Mucosa of rectum (tissue), 2 donors: ENCODE results near the gene RNF151.

Source experiments
- H3K27ac ChIP-seq, 2 donors: one replicate each; pipeline ENCODE4 v1.7.0; 2013; ENCODE audit warnings: inconsistent platforms in 2 of 2, low read depth in 2 of 2, low read length in 2 of 2
- H3K27me3 ChIP-seq, 2 donors: one replicate each; pipeline ENCODE4 v1.7.0; 2013; ENCODE audit warnings: low read length in 2 of 2; ENCODE audit not compliant: control insufficient read depth in 2 of 2, insufficient read depth in 2 of 2
- H3K36me3 ChIP-seq, 2 donors: one replicate each; pipeline ENCODE4 v1.7.0; 2013; ENCODE audit warnings: low read length in 2 of 2; ENCODE audit not compliant: control insufficient read depth in 2 of 2, insufficient read depth in 2 of 2
- H3K4me1 ChIP-seq, 2 donors: one replicate each; pipeline ENCODE4 v1.7.0; 2013; ENCODE audit warnings: low read length in 2 of 2, mild to moderate bottlenecking in 1 of 2; ENCODE audit not compliant: control insufficient read depth in 2 of 2, insufficient read depth in 2 of 2
- H3K4me3 ChIP-seq, 2 donors: one replicate each; pipeline ENCODE4 v1.7.0; 2013; ENCODE audit warnings: low read length in 2 of 2
- H3K9ac ChIP-seq, 2 donors: one replicate each; pipeline ENCODE4 v1.7.0; 2013; ENCODE audit warnings: low read length in 2 of 2, low read depth in 1 of 2, mild to moderate bottlenecking in 1 of 2
- H3K9me3 ChIP-seq, 2 donors: one replicate each; pipeline ENCODE4 v1.7.0; 2013; ENCODE audit warnings: low read length in 2 of 2; ENCODE audit not compliant: control insufficient read depth in 2 of 2
- donor health status: healthy.
- donor health status: Normal muscosa, but diverticular disease.

RNF151 gene

DNA sequence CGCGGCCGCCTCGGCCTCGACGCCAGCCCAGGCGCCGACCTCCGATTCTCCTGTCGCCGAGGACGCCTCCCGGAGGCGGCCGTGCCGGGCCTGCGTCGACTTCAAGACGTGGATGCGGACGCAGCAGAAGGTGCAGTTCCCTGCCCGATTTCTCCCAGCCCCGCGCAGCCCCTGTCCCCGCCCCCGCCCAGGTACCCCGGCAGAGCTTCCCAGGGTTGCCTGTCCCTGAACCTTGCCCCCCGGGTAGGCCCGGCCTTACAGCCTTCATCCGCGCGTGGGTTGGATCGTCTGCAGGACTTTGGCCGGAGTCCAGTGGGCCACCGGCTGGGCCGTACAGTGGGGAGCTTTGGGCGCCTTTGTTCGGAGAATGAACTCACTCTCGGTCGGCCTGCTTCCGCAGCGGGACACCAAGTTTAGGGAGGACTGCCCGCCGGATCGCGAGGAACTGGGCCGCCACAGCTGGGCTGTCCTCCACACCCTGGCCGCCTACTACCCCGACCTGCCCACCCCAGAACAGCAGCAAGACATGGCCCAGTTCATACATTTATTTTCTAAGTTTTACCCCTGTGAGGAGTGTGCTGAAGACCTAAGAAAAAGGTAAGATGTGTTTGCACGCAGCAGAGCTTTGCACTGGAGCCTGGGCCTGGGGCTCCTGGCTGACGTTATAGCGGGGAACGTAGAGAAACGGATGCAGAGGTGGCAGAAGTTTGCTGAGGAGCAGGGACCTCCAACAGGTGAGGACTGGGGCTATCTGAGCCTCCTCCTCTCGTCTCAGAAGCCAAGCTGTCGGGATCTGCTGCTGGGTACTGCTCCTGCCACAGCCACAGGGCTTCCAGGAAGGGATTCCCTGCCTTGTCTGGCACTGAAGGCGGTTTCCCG is 17.9 kb downstream of the RNF151 start:
- peak overlapping the region; percentile 96 to 98 for H3K27ac ChIP-seq
- H3K4me1 ChIP-seq: peaks cover 56 to 69% of the 10 kb centered on the region in 2 donors
- H3K27me3 ChIP-seq: peaks cover 10 to 26% of the 10 kb centered on the region in 2 donors

GRCh38 chr16:1985466-1986150 is 19.0 kb downstream of the RNF151 start:
- Histone ChIP-seq H3K4me3 (peak overlapping the region; percentile 68 to 76), H3K27ac (peak overlapping the region; percentile 96 to 98), H3K27me3 (peaks cover 14 to 27% of the 10 kb centered on the region in 2 donors), H3K9me3 (no peaks in the 10 kb centered on the region), H3K9ac (peak overlapping the region; percentile 79 to 86), H3K4me1 (peaks cover 53 to 62% of the 10 kb centered on the region in 2 donors), H3K36me3 (peaks cover 14 to 16% of the 10 kb centered on the region in 2 donors)

More for the DNA sequence above, 17.9 kb downstream of the RNF151 start:
- H3K4me3 ChIP-seq: peak overlapping the region; percentile 68 to 76
- no peaks in the 10 kb centered on the region for H3K9me3 ChIP-seq
- H3K36me3 ChIP-seq: peaks cover 14 to 16% of the 10 kb centered on the region in 2 donors
- peak overlapping the region; percentile 79 to 86 for H3K9ac ChIP-seq

- Histone ChIP-seq H3K9ac (no peak overlapping the region), H3K9me3 (no peaks in the 10 kb centered on the region), H3K27ac (no peak overlapping the region), H3K27me3 (peaks cover 20% of the 10 kb centered on the region in 2 donors), H3K4me3 (no peak overlapping the region), H3K4me1 (peaks cover 52 to 59% of the 10 kb centered on the region in 2 donors), H3K36me3 (peaks cover 14 to 16% of the 10 kb centered on the region in 2 donors)
Measured at GRCh38 chr16:1987198-1987597, 20.5 kb downstream of the RNF151 start.

DNA sequence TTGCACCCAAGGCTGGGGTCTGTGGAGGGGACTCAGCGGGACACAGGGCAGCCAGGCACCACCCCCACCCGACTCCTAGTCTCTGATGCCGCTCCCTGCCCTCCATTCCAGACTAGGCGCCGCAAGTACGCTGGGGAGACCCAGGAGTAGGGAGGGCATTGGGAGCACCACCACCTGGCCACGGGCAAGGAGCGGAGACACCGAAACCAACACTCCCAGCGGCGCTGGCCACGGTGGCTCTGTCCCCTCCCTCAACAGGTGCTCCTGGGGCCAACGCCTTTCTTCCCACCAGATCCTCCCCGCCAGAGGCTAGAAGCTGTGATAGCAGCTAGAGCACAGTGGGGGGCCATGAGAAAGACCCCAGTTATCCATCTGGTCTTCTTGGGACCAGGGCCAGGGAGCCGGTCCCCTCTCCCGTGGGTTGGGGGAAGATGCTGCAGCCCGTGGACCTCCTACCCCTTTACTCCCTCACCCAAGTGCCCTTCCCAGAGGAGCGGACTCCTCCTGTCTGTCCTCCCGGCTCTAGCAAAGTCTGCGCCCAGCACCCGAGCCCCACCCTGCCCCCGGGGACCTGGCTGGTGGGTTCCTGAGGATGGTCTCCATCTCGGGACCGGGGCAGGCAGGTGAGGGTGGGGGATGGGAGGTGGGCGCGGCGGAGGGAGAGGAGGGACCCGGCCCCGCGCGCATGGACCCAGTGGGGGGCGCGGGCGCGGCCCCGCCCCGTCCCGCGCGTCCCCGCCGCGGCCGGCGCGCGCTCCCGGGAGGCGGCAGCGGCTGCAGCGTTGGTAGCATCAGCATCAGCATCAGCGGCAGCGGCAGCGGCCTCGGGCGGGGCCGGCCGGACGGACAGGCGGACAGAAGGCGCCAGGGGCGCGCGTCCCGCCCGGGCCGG is 22.8 kb downstream of the RNF151 start, which contains the start of gene SYNGR3:
TSS of gene SYNGR3 (plus strand) at position 762 of the 892 bp plus-strand sequence. CDS start 133 bp downstream, outside the sequence.
- H3K27me3 ChIP-seq: peaks cover 20% of the 10 kb centered on the region in 2 donors
- peak within 1 kb of the TSS; percentile 45 to 61 for H3K4me3 ChIP-seq
- no peaks in the 10 kb centered on the region for H3K9me3 ChIP-seq
- peak within 1 kb of the TSS; percentile 47 to 75 for H3K9ac ChIP-seq
- H3K4me1 ChIP-seq: peaks cover 37 to 45% of the 10 kb centered on the region in 2 donors
- peaks cover 14 to 16% of the 10 kb centered on the region in 2 donors for H3K36me3 ChIP-seq
- H3K27ac ChIP-seq: peak within 1 kb of the TSS; percentile 4 to 32

DNA sequence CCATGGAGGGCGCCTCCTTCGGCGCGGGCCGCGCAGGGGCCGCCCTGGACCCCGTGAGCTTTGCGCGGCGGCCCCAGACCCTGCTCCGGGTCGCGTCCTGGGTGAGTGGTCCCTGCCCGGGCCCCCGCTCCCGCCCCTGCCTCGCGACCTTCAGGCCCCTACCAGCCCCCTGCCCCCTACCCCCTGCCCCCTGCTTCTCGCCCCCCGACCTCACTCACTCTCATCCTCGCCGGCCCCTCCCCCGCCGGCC is 23.4 kb downstream of the RNF151 start:
- H3K27ac ChIP-seq: no peak overlapping the region
- H3K9me3 ChIP-seq: no peaks in the 10 kb centered on the region
- H3K9ac ChIP-seq: peak overlapping the region in 1 of 2 donors; percentile 75
- H3K4me1 ChIP-seq: peaks cover 33 to 40% of the 10 kb centered on the region in 2 donors
- peaks cover 14 to 16% of the 10 kb centered on the region in 2 donors for H3K36me3 ChIP-seq
- no peak overlapping the region for H3K4me3 ChIP-seq
- H3K27me3 ChIP-seq: peaks cover 20% of the 10 kb centered on the region in 2 donors

- H3K36me3 ChIP-seq: peaks cover 14 to 16% of the 10 kb centered on the region in 2 donors
- peak overlapping the region; percentile 47 to 75 for H3K9ac ChIP-seq
- H3K4me3 ChIP-seq: peak overlapping the region; percentile 45 to 61
- H3K27me3 ChIP-seq: peaks cover 20% of the 10 kb centered on the region in 2 donors
- peak overlapping the region; percentile 4 to 32 for H3K27ac ChIP-seq
- H3K4me1 ChIP-seq: peaks cover 27 to 35% of the 10 kb centered on the region in 2 donors
- no peaks in the 10 kb centered on the region for H3K9me3 ChIP-seq
Measured at GRCh38 chr16:1990351-1991134, 23.9 kb downstream of the RNF151 start.

DNA sequence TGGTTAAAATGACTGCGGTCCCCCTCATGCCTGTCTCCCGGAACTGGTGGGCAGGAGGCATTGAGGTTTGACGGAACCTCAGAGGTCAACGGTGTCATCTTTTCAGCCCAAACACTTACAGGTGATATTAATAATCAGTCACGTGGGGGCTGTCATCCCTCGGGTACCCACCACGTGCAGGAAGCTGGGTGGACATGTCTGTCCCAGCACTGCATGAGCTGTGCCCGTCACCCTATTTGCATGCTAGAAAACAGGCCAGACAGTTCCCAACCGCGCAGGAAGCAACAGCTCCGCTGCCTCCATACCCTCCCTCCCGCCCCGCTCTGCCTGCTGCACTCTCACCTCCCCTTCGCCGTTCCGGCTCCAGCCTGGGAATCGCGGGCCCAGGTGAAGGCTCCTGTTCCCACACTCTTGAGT is 24.5 kb downstream of the RNF151 start:
- H3K27ac ChIP-seq: peak overlapping the region; percentile 66 to 80
- H3K4me3 ChIP-seq: peak overlapping the region; percentile 59 to 61
- peaks cover 21 to 29% of the 10 kb centered on the region in 2 donors for H3K4me1 ChIP-seq
- peaks cover 20% of the 10 kb centered on the region in 2 donors for H3K27me3 ChIP-seq
- H3K9ac ChIP-seq: peak overlapping the region; percentile 47 to 75
- H3K36me3 ChIP-seq: peaks cover 10 to 12% of the 10 kb centered on the region in 2 donors
- no peaks in the 10 kb centered on the region for H3K9me3 ChIP-seq

GRCh38 chr16:1991588-1991947 is 24.9 kb downstream of the RNF151 start:
- H3K27ac ChIP-seq: peak overlapping the region; percentile 66 to 80
- H3K4me3 ChIP-seq: peak overlapping the region; percentile 56 to 59
- H3K9ac ChIP-seq: peak overlapping the region; percentile 47 to 71

More at GRCh38 chr16:1991588-1991947, 24.9 kb downstream of the RNF151 start:
- Histone ChIP-seq H3K27me3 (peaks cover 20% of the 10 kb centered on the region in 2 donors), H3K4me1 (peaks cover 19 to 25% of the 10 kb centered on the region in 2 donors), H3K9me3 (no peaks in the 10 kb centered on the region), H3K36me3 (peaks cover 6 to 8% of the 10 kb centered on the region in 2 donors)
